Endodermal cell (in vitro differentiated cells): ENCODE data around the gene ELAC2. TPM values are rescaled to one million over a fixed set of nuclear protein-coding genes. Genes with fewer than 3 reads are reported as not detected.

Source experiments
- DNase-seq: peaks from one replicate; pipeline ENCODE4 v3.0.0-alpha.2; 2017
- H3K27ac ChIP-seq: 2 replicates; pipeline ENCODE4 v1.5.1; 2013; ENCODE audit warnings: mild to moderate bottlenecking, low read depth, low read length, moderate library complexity
- H3K27me3 ChIP-seq: 2 replicates; pipeline ENCODE4 v1.6.1; 2013; ENCODE audit warnings: mild to moderate bottlenecking, low read length, moderate library complexity; ENCODE audit not compliant: insufficient read depth, control insufficient read depth, poor library complexity, severe bottlenecking
- H3K36me3 ChIP-seq: 2 replicates; pipeline ENCODE4 v1.7.0; 2013; ENCODE audit warnings: mild to moderate bottlenecking, low read length, moderate library complexity; ENCODE audit not compliant: control insufficient read depth, insufficient read depth
- H3K4me1 ChIP-seq: one replicate; pipeline ENCODE4 v1.7.0; 2013; ENCODE audit warnings: low read length; ENCODE audit not compliant: control insufficient read depth, insufficient read depth
- H3K4me3 ChIP-seq: 2 replicates; pipeline ENCODE4 v1.5.1; 2013; ENCODE audit warnings: mild to moderate bottlenecking, low read length, moderate library complexity
- H3K9ac ChIP-seq: 2 replicates; pipeline ENCODE4 v1.6.1; 2013; ENCODE audit warnings: mild to moderate bottlenecking, low read length, moderate library complexity; ENCODE audit not compliant: poor library complexity, severe bottlenecking; ENCODE audit errors: extremely low read depth
- H3K9me3 ChIP-seq: 2 replicates; pipeline ENCODE4 v1.6.1; 2013; ENCODE audit warnings: mild to moderate bottlenecking, low read length, moderate library complexity; ENCODE audit not compliant: control insufficient read depth
- H3K27ac Mint-ChIP-seq: 2 replicates; pipeline ENCODE4 v1.8.0; 2020; ENCODE audit warnings: mixed read lengths
- H3K27me3 Mint-ChIP-seq: 2 replicates; pipeline ENCODE4 v1.8.0; 2021; ENCODE audit warnings: mild to moderate bottlenecking, mixed read lengths; ENCODE audit not compliant: insufficient read depth
- H3K36me3 Mint-ChIP-seq: 2 replicates; pipeline ENCODE4 v1.8.0; 2020; ENCODE audit warnings: low read depth, mixed read lengths
- H3K4me1 Mint-ChIP-seq: 2 replicates; pipeline ENCODE4 v1.8.0; 2020; ENCODE audit warnings: mixed read lengths
- H3K4me3 Mint-ChIP-seq: 2 replicates; pipeline ENCODE4 v1.8.0; 2020; ENCODE audit warnings: mild to moderate bottlenecking, moderate library complexity, mixed read lengths
- H3K9me3 Mint-ChIP-seq: 2 replicates; pipeline ENCODE4 v1.8.0; 2020; ENCODE audit warnings: mild to moderate bottlenecking, mixed read lengths
- CTCF ChIP-seq: fragments of 200-600 bp; sonication (generic); conservative IDR thresholded peaks from 2 replicates; pipeline ENCODE4 v1.5.0; 2021; ENCODE audit warnings: antibody characterized with exemption, mild to moderate bottlenecking
- WGBS, 2 experiments: methylation state at CpG; one replicate each; pipeline versions ENCODE4 v1.1.5 to v1.1.7; 2013; ENCODE audit warnings: missing lambda C conversion rate in 2 of 2, mixed read lengths in 1 of 2; ENCODE audit not compliant: insufficient coverage in 1 of 2, insufficient read length in 1 of 2; 5-methylcytosine and 5-hydroxymethylcytosine counted together
- total RNA-seq, 2 donors: library from RNA; stranded (reverse); fragmentation: NEBNext Ultra II Directional in 1 of 2; extraction: Animal tissue kit (Norgen Biotek cat#: 25700) in 1 of 2; gene quantifications; 2 replicates in 1 of 2; 3 replicates in 1 of 2; pipeline ENCODE4 v1.2.1, GENCODE V29; 2021

The ELAC2 gene
- total RNA-seq, 2 donors from 2014 or later = 66.8 to 77.1 TPM

GRCh38 chr17:12961655-12962054 is 56.2 kb downstream of the ELAC2 start:
- TF ChIP-seq CTCF = no peak
- no peak for DNase-seq
- H3K36me3 Mint-ChIP-seq = peaks cover 27% of the 10 kb centered on the region
- 80 to 96% methylated on average over 1 to 4 of the region's 4 CpGs for WGBS, 2 experiments
- Histone ChIP-seq H3K9ac (no peak overlapping the region), H3K27me3 (no peaks in the 10 kb centered on the region), H3K9me3 (no peaks in the 10 kb centered on the region), H3K4me3 (no peak overlapping the region), H3K36me3 (peaks cover 4% of the 10 kb centered on the region), H3K4me1 (no peaks in the 10 kb centered on the region), H3K27ac (no peak overlapping the region)
- no peak overlapping the region for H3K4me3 Mint-ChIP-seq
- no peaks in the 10 kb centered on the region for H3K9me3 Mint-ChIP-seq
- no peak overlapping the region for H3K27ac Mint-ChIP-seq
- no peaks in the 10 kb centered on the region for H3K4me1 Mint-ChIP-seq
- H3K27me3 Mint-ChIP-seq = no peaks in the 10 kb centered on the region

GRCh38 chr17:12959441-12959840 is 58.4 kb downstream of the ELAC2 start:
- H3K36me3 Mint-ChIP-seq = peaks cover 39% of the 10 kb centered on the region

GRCh38 chr17:12958786-12959185 is 59.0 kb downstream of the ELAC2 start:
- no peaks in the 10 kb centered on the region for H3K9me3 Mint-ChIP-seq
- DNase-seq = no peak
- no peak overlapping the region for H3K4me3 Mint-ChIP-seq
- H3K27ac Mint-ChIP-seq = no peak overlapping the region
- no peaks in the 10 kb centered on the region for H3K27me3 Mint-ChIP-seq
- H3K9me3 ChIP-seq = peaks cover 7% of the 10 kb centered on the region
- no peaks in the 10 kb centered on the region for H3K4me1 Mint-ChIP-seq
- H3K9ac ChIP-seq = no peak overlapping the region
- peaks cover 15% of the 10 kb centered on the region for H3K36me3 ChIP-seq
- H3K4me3 ChIP-seq = no peak overlapping the region
- H3K36me3 Mint-ChIP-seq = peaks cover 42% of the 10 kb centered on the region
- no peaks in the 10 kb centered on the region for H3K4me1 ChIP-seq
- no peaks in the 10 kb centered on the region for H3K27me3 ChIP-seq
- 96 to 100% methylated on average over 3 to 12 of the region's 12 CpGs for WGBS, 2 experiments
- no peak overlapping the region for H3K27ac ChIP-seq
- no peak for TF ChIP-seq CTCF

More at GRCh38 chr17:12959441-12959840, 58.4 kb downstream of the ELAC2 start:
- no peak overlapping the region for H3K4me3 ChIP-seq
- DNase-seq = no peak
- 85 to 96% methylated on average over 6 to 8 of the region's 8 CpGs for WGBS, 2 experiments
- Mint-ChIP-seq H3K9me3 (no peaks in the 10 kb centered on the region), H3K27ac (no peak overlapping the region), H3K4me3 (no peak overlapping the region), H3K4me1 (no peaks in the 10 kb centered on the region), H3K27me3 (no peaks in the 10 kb centered on the region)
- no peak for TF ChIP-seq CTCF
- H3K36me3 ChIP-seq = peaks cover 10% of the 10 kb centered on the region
- peaks cover 7% of the 10 kb centered on the region for H3K9me3 ChIP-seq
- no peak overlapping the region for H3K27ac ChIP-seq
- no peak overlapping the region for H3K9ac ChIP-seq
- no peaks in the 10 kb centered on the region for H3K27me3 ChIP-seq
- no peaks in the 10 kb centered on the region for H3K4me1 ChIP-seq
